Activated CD8-positive, alpha-beta T cell treated with anti-CD3 and anti-CD28 coated beads for 36 hours (primary cell): Measurements from ENCODE around the gene KRT28. TPM values are rescaled to one million over a fixed set of nuclear protein-coding genes. Genes with fewer than 3 reads are reported as not detected.
"Not testable (repeated sequence)": the region's sequence is repeated elsewhere in the genome, so short reads cannot be mapped to it uniquely, and the experiment has no call there.

ENCODE experiments used
- ATAC-seq: fragments of 200-7000 bp; cut with Tn5 transposase; one replicate; pipeline ENCODE4 v1.10.0; 2021; ENCODE audit warnings: mild to moderate bottlenecking, moderate library complexity
- CTCF ChIA-PET: fragments of 350-600 bp; sonication (Branson Sonifier 250); formaldehyde crosslinking; loops from one replicate; lab custom pipeline; 2021; ENCODE audit warnings: antibody characterized with exemption; lab: Charles Lee
- POLR2A ChIA-PET: fragments of 350-600 bp; sonication (Branson Sonifier 250); formaldehyde crosslinking; loops from one replicate; lab custom pipeline; 2021; ENCODE audit warnings: antibody characterized with exemption; lab: Charles Lee
- DNase-seq: peaks from one replicate; pipeline ENCODE4 v3.0.0-alpha.2; 2020
- H3K27ac Mint-ChIP-seq: one replicate; pipeline ENCODE4 v1.8.0; 2021; ENCODE audit warnings: mild to moderate bottlenecking, mixed read lengths
- H3K27me3 Mint-ChIP-seq: one replicate; pipeline ENCODE4 v1.8.0; 2021; ENCODE audit warnings: mixed read lengths
- H3K36me3 Mint-ChIP-seq: one replicate; pipeline ENCODE4 v1.8.0; 2021; ENCODE audit warnings: low read depth, mixed read lengths
- H3K4me1 Mint-ChIP-seq: one replicate; pipeline ENCODE4 v1.8.0; 2021; ENCODE audit warnings: low read depth, mixed read lengths
- H3K4me3 Mint-ChIP-seq: one replicate; pipeline ENCODE4 v1.8.0; 2021; ENCODE audit warnings: mild to moderate bottlenecking, moderate library complexity, mixed read lengths
- H3K9me3 Mint-ChIP-seq: one replicate; pipeline ENCODE4 v1.8.0; 2021; ENCODE audit warnings: mixed read lengths
- intact Hi-C: fragments of 100-400 bp; cut with micrococcal nuclease; formaldehyde crosslinking; loops from one replicate; pipeline ENCODE4 v1.10.0; 2022
- total RNA-seq, 2 experiments: library from RNA; stranded (reverse); gene quantifications; one replicate each; pipeline ENCODE4 v1.2.3, GENCODE V29; 2021
- TF ChIP-seq, protein P1 (sequence below): fragments of 200-600 bp; IDR thresholded peaks from one replicate; pipeline ENCODE4 v1.8.0; 2022; ENCODE audit warnings: antibody characterized with exemption, mild to moderate bottlenecking

The KRT28 gene
- total RNA-seq, 2 experiments from 2014 or later = not detected

GRCh38 chr17:40817103-40817682 lies 17.4 kb upstream of the KRT28 start:
- POLR2A ChIA-PET = no interaction called here
- intact Hi-C loops = no loop called here
- Mint-ChIP-seq H3K27me3 (peaks cover 15% of the 10 kb centered on the region), H3K4me1 (peaks cover 21% of the 10 kb centered on the region), H3K4me3 (peak overlapping the region; percentile 95), H3K36me3 (peaks cover 20% of the 10 kb centered on the region), H3K27ac (peak overlapping the region; percentile 70), H3K9me3 (no peaks in the 10 kb centered on the region)
- CTCF ChIA-PET = interaction anchor here (1.7 kb wide), 1 partner anchor 14 kb away, joined by 4 read pairs; no protein-coding TSS in a partner anchor
- TF ChIP-seq, protein P1, sequence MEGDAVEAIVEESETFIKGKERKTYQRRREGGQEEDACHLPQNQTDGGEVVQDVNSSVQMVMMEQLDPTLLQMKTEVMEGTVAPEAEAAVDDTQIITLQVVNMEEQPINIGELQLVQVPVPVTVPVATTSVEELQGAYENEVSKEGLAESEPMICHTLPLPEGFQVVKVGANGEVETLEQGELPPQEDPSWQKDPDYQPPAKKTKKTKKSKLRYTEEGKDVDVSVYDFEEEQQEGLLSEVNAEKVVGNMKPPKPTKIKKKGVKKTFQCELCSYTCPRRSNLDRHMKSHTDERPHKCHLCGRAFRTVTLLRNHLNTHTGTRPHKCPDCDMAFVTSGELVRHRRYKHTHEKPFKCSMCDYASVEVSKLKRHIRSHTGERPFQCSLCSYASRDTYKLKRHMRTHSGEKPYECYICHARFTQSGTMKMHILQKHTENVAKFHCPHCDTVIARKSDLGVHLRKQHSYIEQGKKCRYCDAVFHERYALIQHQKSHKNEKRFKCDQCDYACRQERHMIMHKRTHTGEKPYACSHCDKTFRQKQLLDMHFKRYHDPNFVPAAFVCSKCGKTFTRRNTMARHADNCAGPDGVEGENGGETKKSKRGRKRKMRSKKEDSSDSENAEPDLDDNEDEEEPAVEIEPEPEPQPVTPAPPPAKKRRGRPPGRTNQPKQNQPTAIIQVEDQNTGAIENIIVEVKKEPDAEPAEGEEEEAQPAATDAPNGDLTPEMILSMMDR = no peak
- DNase-seq (no peak), ATAC-seq (no peak)

DNA sequence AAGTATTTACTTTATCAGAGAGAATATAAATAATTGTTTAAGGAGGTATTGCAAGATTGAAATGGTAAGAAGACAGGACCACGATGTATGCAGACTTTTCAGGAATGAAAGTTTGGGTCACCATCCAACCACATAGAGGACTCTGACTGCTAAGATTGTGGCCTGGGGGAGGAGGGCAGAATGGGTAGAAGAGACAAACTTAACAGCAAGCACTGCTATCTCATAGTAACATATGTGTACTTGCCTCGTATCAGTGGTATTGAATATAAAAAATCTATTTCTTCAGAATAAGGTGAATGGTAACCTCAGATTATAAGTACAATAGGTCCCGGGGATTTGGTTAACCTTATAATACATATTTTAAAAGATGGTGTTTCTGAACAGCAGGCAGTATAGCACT lies 16.8 kb upstream of the KRT28 start:
- peak overlapping the region; percentile 95 for H3K4me3 Mint-ChIP-seq
- ATAC-seq (no peak), DNase-seq (no peak)
- no peak overlapping the region for H3K27ac Mint-ChIP-seq
- POLR2A ChIA-PET = no interaction called here
- CTCF ChIA-PET = interaction anchor here (1.7 kb wide), 1 partner anchor 13 kb away, joined by 4 read pairs; no protein-coding TSS in a partner anchor
- no peaks in the 10 kb centered on the region for H3K9me3 Mint-ChIP-seq
- peaks cover 21% of the 10 kb centered on the region for H3K4me1 Mint-ChIP-seq
- peaks cover 20% of the 10 kb centered on the region for H3K27me3 Mint-ChIP-seq
- TF ChIP-seq, protein P1 = no peak
- peaks cover 18% of the 10 kb centered on the region for H3K36me3 Mint-ChIP-seq
- intact Hi-C loops = no loop called here

DNA sequence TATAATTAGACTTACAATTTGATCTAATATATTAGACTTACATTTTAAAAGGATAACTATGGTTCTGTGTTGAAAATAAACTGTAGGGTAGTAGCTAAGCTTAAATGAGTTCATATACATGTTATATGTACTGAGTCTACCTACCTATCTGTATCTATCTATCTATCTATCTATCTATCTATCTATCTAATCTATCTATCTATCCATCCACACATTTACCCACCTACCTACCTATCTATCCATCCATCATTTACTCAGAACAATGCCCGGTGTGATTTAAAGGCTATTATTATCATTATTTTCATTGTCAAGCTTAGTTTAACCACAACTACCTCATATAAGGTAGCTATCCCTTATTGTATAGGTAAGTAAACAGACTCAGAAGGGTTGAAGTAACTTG lies 15.6 kb upstream of the KRT28 start:
- Mint-ChIP-seq H3K27me3 (peaks cover 26% of the 10 kb centered on the region), H3K27ac (no peak overlapping the region), H3K4me3 (no peak overlapping the region), H3K36me3 (peaks cover 18% of the 10 kb centered on the region), H3K9me3 (no peaks in the 10 kb centered on the region), H3K4me1 (peaks cover 20% of the 10 kb centered on the region)
- DNase-seq (no peak), ATAC-seq (no peak)
- intact Hi-C loops = no loop called here
- CTCF ChIA-PET = interaction anchor here (1.1 to 1.7 kb wide), 2 partner anchors 13 to 734 kb away, joined by 3 to 5 read pairs; no protein-coding TSS in a partner anchor
- POLR2A ChIA-PET = no interaction called here
- TF ChIP-seq, protein P1 = no peak

DNA sequence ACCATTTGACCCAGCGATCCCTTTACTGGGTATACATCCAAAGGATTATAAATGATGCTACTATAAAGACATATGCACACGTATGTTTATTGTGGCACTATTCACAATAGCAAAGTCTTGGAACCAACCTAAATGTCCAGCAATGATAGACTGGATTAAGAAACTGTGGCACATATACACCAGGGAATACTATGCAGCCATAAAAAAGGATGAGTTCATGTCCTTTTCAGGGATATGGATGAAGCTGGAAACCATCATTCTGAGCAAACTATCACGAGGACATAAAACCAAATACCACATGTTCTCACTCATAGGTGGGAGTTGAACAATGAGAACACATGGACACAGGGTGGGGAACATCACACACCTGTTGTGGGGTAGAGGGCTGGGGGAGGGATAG lies 14.9 kb upstream of the KRT28 start:
- intact Hi-C loops, H3K9me3 Mint-ChIP-seq, DNase-seq, POLR2A ChIA-PET, ATAC-seq, H3K4me3 Mint-ChIP-seq, H3K27ac Mint-ChIP-seq: not testable (repeated sequence)
- CTCF ChIA-PET = interaction anchor here (1.7 kb wide), 1 partner anchor 734 kb away, joined by 5 read pairs; no protein-coding TSS in a partner anchor
- Mint-ChIP-seq H3K4me1 (peaks cover 13% of the 10 kb centered on the region), H3K36me3 (peaks cover 18% of the 10 kb centered on the region), H3K27me3 (peaks cover 34% of the 10 kb centered on the region)

DNA sequence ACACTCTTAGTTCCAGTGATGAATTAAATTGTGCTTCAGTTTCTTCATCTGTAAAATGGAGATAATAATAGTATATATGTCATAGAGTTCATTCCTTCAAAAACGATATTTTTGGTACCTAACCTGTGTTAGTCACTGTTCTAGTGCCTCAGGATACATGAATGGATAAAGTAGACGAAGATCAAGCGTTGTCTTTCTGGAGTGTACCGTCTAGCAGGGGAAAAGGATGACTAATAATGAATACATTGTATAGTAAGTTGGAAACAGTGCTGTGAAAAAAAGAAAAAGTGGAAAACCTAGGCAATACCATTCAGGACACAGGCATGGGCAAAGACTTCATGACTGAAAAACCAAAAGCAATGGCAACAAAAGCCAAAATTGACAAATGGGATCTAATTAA lies 14.0 kb upstream of the KRT28 start:
- TF ChIP-seq, protein P1 = no peak
- H3K36me3 Mint-ChIP-seq = peaks cover 18% of the 10 kb centered on the region
- no peak for DNase-seq
- ChIA-PET CTCF (no interaction called here), POLR2A (interaction anchor here (0.7 kb wide), 1 partner anchor 389 kb away, joined by 3 read pairs; no protein-coding TSS in a partner anchor)
- intact Hi-C loops = no loop called here
- peaks cover 6% of the 10 kb centered on the region for H3K4me1 Mint-ChIP-seq
- no peaks in the 10 kb centered on the region for H3K9me3 Mint-ChIP-seq
- no peak overlapping the region for H3K4me3 Mint-ChIP-seq
- no peak overlapping the region for H3K27ac Mint-ChIP-seq
- ATAC-seq = no peak
- H3K27me3 Mint-ChIP-seq = peaks cover 40% of the 10 kb centered on the region
